Trophoblast cell (in vitro differentiated cells and primary cell): ENCODE results near the gene ANKRD13B. TPM values are rescaled to one million over a fixed set of nuclear protein-coding genes. Genes with fewer than 3 reads are reported as not detected.
A peak's percentile ranks its signal among the peaks of the same experiment; 100 is the strongest.

ENCODE experiments used
- DNase-seq, 2 donors: peaks; one replicate each; pipeline ENCODE4 v3.0.0-alpha.2; 2016
- H2AFZ ChIP-seq: 2 replicates; pipeline ENCODE4 v1.6.1; 2013; ENCODE audit warnings: low read length, moderate library complexity, mild to moderate bottlenecking; ENCODE audit not compliant: insufficient read depth, poor library complexity
- H2AK5ac ChIP-seq: 2 replicates; pipeline ENCODE4 v1.6.1; 2013; ENCODE audit warnings: mild to moderate bottlenecking, low read length
- H2BK120ac ChIP-seq: 2 replicates; pipeline ENCODE4 v1.6.1; 2013; ENCODE audit warnings: low read length, mild to moderate bottlenecking, moderate library complexity; ENCODE audit not compliant: insufficient read depth, poor library complexity
- H2BK12ac ChIP-seq: 2 replicates; pipeline ENCODE4 v1.6.1; 2013; ENCODE audit warnings: mild to moderate bottlenecking, low read length, moderate library complexity
- H2BK5ac ChIP-seq: 2 replicates; pipeline ENCODE4 v1.6.1; 2013; ENCODE audit warnings: low read length, low read depth, moderate library complexity, mild to moderate bottlenecking; ENCODE audit not compliant: poor library complexity
- H3K14ac ChIP-seq: 2 replicates; pipeline ENCODE4 v1.6.1; 2013; ENCODE audit warnings: mild to moderate bottlenecking, low read length
- H3K18ac ChIP-seq: 2 replicates; pipeline ENCODE4 v1.6.1; 2013; ENCODE audit warnings: mild to moderate bottlenecking, low read length
- H3K23ac ChIP-seq: 2 replicates; pipeline ENCODE4 v1.6.1; 2013; ENCODE audit warnings: low read length
- H3K27ac ChIP-seq: 2 replicates; pipeline ENCODE4 v1.5.1; 2013; ENCODE audit warnings: low read depth, mild to moderate bottlenecking, inconsistent platforms, low read length, moderate library complexity
- H3K27me3 ChIP-seq: 2 replicates; pipeline ENCODE4 v1.6.1; 2013; ENCODE audit warnings: inconsistent platforms, mild to moderate bottlenecking, low read length, moderate library complexity; ENCODE audit not compliant: insufficient read depth
- H3K36me3 ChIP-seq, 2 experiments: 1 replicate in 1 of 2; 2 replicates in 1 of 2; pipeline ENCODE4 v1.6.1; 2013; ENCODE audit warnings: low read length in 2 of 2, mild to moderate bottlenecking in 2 of 2, moderate library complexity in 1 of 2; ENCODE audit not compliant: insufficient read depth in 2 of 2, control insufficient read depth in 1 of 2
- H3K4ac ChIP-seq: 2 replicates; pipeline ENCODE4 v1.6.1; 2013; ENCODE audit warnings: low read depth, mild to moderate bottlenecking, low read length, moderate library complexity
- H3K4me1 ChIP-seq, 2 experiments: 1 replicate in 1 of 2; 2 replicates in 1 of 2; pipeline ENCODE4 v1.6.1; 2013; ENCODE audit warnings: low read length in 2 of 2, mild to moderate bottlenecking in 2 of 2, moderate library complexity in 1 of 2; ENCODE audit not compliant: insufficient read depth in 2 of 2, control insufficient read depth in 1 of 2
- H3K4me2 ChIP-seq: 2 replicates; pipeline ENCODE4 v1.6.1; 2013; ENCODE audit warnings: inconsistent platforms, mild to moderate bottlenecking, low read length, moderate library complexity
- H3K4me3 ChIP-seq: 2 replicates; pipeline ENCODE4 v1.5.1; 2013; ENCODE audit warnings: mild to moderate bottlenecking, low read depth, low read length, inconsistent platforms
- H3K79me1 ChIP-seq: one replicate; pipeline ENCODE4 v1.6.1; 2013; ENCODE audit warnings: low read length
- H3K79me2 ChIP-seq: 2 replicates; pipeline ENCODE4 v1.6.1; 2013; ENCODE audit warnings: low read length, mild to moderate bottlenecking; ENCODE audit not compliant: control insufficient read depth, insufficient read depth, poor library complexity
- H3K9ac ChIP-seq: 2 replicates; pipeline ENCODE4 v1.6.1; 2013; ENCODE audit warnings: mild to moderate bottlenecking, low read length
- H3K9me3 ChIP-seq: 2 replicates; pipeline ENCODE4 v1.6.1; 2013; ENCODE audit warnings: low read depth, mild to moderate bottlenecking, control low read depth, inconsistent platforms, low read length; ENCODE audit not compliant: insufficient read depth
- H4K12ac ChIP-seq: 2 replicates; pipeline ENCODE4 v1.6.1; 2013; ENCODE audit warnings: low read depth, mild to moderate bottlenecking, low read length, moderate library complexity
- H4K8ac ChIP-seq: 2 replicates; pipeline ENCODE4 v1.6.1; 2013; ENCODE audit warnings: low read depth, mild to moderate bottlenecking, low read length, moderate library complexity
- H4K91ac ChIP-seq: one replicate; pipeline ENCODE4 v1.6.1; 2013; ENCODE audit warnings: low read depth, mild to moderate bottlenecking, low read length, moderate library complexity
- WGBS: extraction: QIAGEN DNeasy Blood & Tissue Kit; methylation state at CpG from one replicate; pipeline ENCODE4 v1.1.7; 2013; ENCODE audit warnings: missing lambda C conversion rate; ENCODE audit not compliant: insufficient read length, insufficient coverage; ENCODE audit errors: extremely low coverage; 5-methylcytosine and 5-hydroxymethylcytosine counted together
- polyA plus RNA-seq: library from polyadenylated mRNA; stranded (reverse); fragments of 200-250 nt; gene quantifications from 2 replicates; pipeline ENCODE4 v1.2.3, GENCODE V29; 2013

The ANKRD13B gene
- 1.6 and 1.9 TPM in 2 replicates for polyA plus RNA-seq

GRCh38 chr17:29592850-29593551 is at the start of gene ANKRD13B:
Gene ANKRD13B (plus strand): TSS chr17:29593132. CDS start chr17:29593622, 490 bp downstream.
- H2BK5ac ChIP-seq = no peak within 1 kb of the TSS
- H3K4me2 ChIP-seq = peak within 1 kb of the TSS; percentile 89
- no CpG with 5 or more reads among the region's 96 CpGs for WGBS

GRCh38 chr17:29544066-29544465 is 48.9 kb upstream of the ANKRD13B start:
- no peak overlapping the region for H3K23ac ChIP-seq
- no peaks in the 10 kb centered on the region for H3K27me3 ChIP-seq
- no peak overlapping the region for H2BK5ac ChIP-seq
- H3K14ac ChIP-seq = no peak overlapping the region
- no peak overlapping the region for H3K9ac ChIP-seq
- H3K36me3 ChIP-seq = peaks cover 12 to 17% of the 10 kb centered on the region in 2 experiments
- H2BK120ac ChIP-seq = no peak overlapping the region
- no peak overlapping the region for H4K91ac ChIP-seq
- no peaks in the 10 kb centered on the region for H3K79me2 ChIP-seq
- H3K4ac ChIP-seq = no peak overlapping the region
- no peak overlapping the region for H3K18ac ChIP-seq
- H3K9me3 ChIP-seq = no peaks in the 10 kb centered on the region
- H2BK12ac ChIP-seq = no peak overlapping the region
- H3K4me2 ChIP-seq = no peak overlapping the region
- H3K79me1 ChIP-seq = no peaks in the 10 kb centered on the region
- H4K8ac ChIP-seq = no peak overlapping the region
- no peak overlapping the region for H4K12ac ChIP-seq
- H2AFZ ChIP-seq = no peak overlapping the region
- no peaks in the 10 kb centered on the region for H3K4me1 ChIP-seq
- no peak for DNase-seq
- WGBS = no CpG with 5 or more reads among the region's 4 CpGs
- H3K4me3 ChIP-seq = no peak overlapping the region
- no peak overlapping the region for H2AK5ac ChIP-seq
- H3K27ac ChIP-seq = no peak overlapping the region

More at GRCh38 chr17:29592850-29593551, at the start of gene ANKRD13B:
- Histone ChIP-seq H3K9me3 (no peaks in the 10 kb centered on the region), H2BK12ac (no peak within 1 kb of the TSS), H3K27ac (no peak within 1 kb of the TSS), H3K27me3 (peaks cover 9% of the 10 kb centered on the region), H3K79me1 (peaks cover 7% of the 10 kb centered on the region), H2AFZ (peak within 1 kb of the TSS; percentile 6), H3K4me1 (peaks cover 33 to 36% of the 10 kb centered on the region in 2 experiments), H4K8ac (no peak within 1 kb of the TSS), H3K36me3 (no peaks in the 10 kb centered on the region), H2BK120ac (no peak within 1 kb of the TSS), H3K4me3 (peak within 1 kb of the TSS; percentile 69), H2AK5ac (no peak within 1 kb of the TSS), H3K9ac (no peak within 1 kb of the TSS), H3K4ac (no peak within 1 kb of the TSS), H3K23ac (no peak within 1 kb of the TSS), H4K12ac (no peak within 1 kb of the TSS), H3K79me2 (peaks cover 9% of the 10 kb centered on the region), H3K18ac (no peak within 1 kb of the TSS), H3K14ac (no peak within 1 kb of the TSS), H4K91ac (no peak within 1 kb of the TSS)
- peak in 1 of 2 donors; percentile 47 for DNase-seq

- Histone ChIP-seq H3K79me2 (no peaks in the 10 kb centered on the region), H4K12ac (no peak overlapping the region), H4K8ac (no peak overlapping the region), H3K14ac (no peak overlapping the region), H3K79me1 (no peaks in the 10 kb centered on the region), H4K91ac (no peak overlapping the region), H3K9ac (no peak overlapping the region), H3K27me3 (no peaks in the 10 kb centered on the region), H3K4me1 (no peaks in the 10 kb centered on the region), H3K9me3 (no peaks in the 10 kb centered on the region), H3K36me3 (peaks cover 10 to 13% of the 10 kb centered on the region in 2 experiments), H3K4me3 (no peak overlapping the region), H3K27ac (no peak overlapping the region), H2AK5ac (no peak overlapping the region), H3K4ac (no peak overlapping the region), H2BK120ac (no peak overlapping the region), H2AFZ (no peak overlapping the region), H3K18ac (no peak overlapping the region), H3K23ac (no peak overlapping the region), H3K4me2 (no peak overlapping the region), H2BK5ac (no peak overlapping the region), H2BK12ac (no peak overlapping the region)
- no CpG with 5 or more reads among the region's 1 CpG for WGBS
- peak in 1 of 2 donors; percentile 32 for DNase-seq
Measured at GRCh38 chr17:29546085-29546484, 46.8 kb upstream of the ANKRD13B start.

GRCh38 chr17:29546830-29547229 is 46.1 kb upstream of the ANKRD13B start:
- Histone ChIP-seq H3K9ac (no peak overlapping the region), H3K4me1 (no peaks in the 10 kb centered on the region), H3K18ac (no peak overlapping the region), H3K23ac (no peak overlapping the region), H3K36me3 (peaks cover 7 to 11% of the 10 kb centered on the region in 2 experiments), H3K79me2 (no peaks in the 10 kb centered on the region), H4K8ac (no peak overlapping the region), H2AFZ (no peak overlapping the region), H2BK120ac (no peak overlapping the region), H3K79me1 (no peaks in the 10 kb centered on the region), H3K4ac (no peak overlapping the region), H2AK5ac (no peak overlapping the region), H2BK5ac (no peak overlapping the region), H3K4me2 (no peak overlapping the region), H2BK12ac (no peak overlapping the region), H4K12ac (no peak overlapping the region), H4K91ac (no peak overlapping the region), H3K27me3 (no peaks in the 10 kb centered on the region), H3K9me3 (no peaks in the 10 kb centered on the region), H3K14ac (no peak overlapping the region), H3K27ac (no peak overlapping the region), H3K4me3 (no peak overlapping the region)
- WGBS = no CpG with 5 or more reads among the region's 1 CpG
- DNase-seq = no peak
